AG10803 (cell line): ENCODE data around the gene PTTG1IP.
A peak's percentile ranks its signal among the peaks of the same experiment; 100 is the strongest.

Experiments used
- DNase-seq: peaks from one replicate; pipeline ENCODE4 v3.0.0; 2010; ENCODE audit warnings: low read depth
- H3K4me3 ChIP-seq: 2 replicates; pipeline ENCODE4 v1.5.1; 2011; ENCODE audit warnings: mild to moderate bottlenecking, low read length, control low read depth
- TF ChIP-seq, protein P1 (sequence below): conservative IDR thresholded peaks from 2 replicates; pipeline ENCODE4 v1.5.1; 2011; ENCODE audit warnings: mild to moderate bottlenecking, low read length, control low read depth, inconsistent platforms

Gene PTTG1IP

DNA sequence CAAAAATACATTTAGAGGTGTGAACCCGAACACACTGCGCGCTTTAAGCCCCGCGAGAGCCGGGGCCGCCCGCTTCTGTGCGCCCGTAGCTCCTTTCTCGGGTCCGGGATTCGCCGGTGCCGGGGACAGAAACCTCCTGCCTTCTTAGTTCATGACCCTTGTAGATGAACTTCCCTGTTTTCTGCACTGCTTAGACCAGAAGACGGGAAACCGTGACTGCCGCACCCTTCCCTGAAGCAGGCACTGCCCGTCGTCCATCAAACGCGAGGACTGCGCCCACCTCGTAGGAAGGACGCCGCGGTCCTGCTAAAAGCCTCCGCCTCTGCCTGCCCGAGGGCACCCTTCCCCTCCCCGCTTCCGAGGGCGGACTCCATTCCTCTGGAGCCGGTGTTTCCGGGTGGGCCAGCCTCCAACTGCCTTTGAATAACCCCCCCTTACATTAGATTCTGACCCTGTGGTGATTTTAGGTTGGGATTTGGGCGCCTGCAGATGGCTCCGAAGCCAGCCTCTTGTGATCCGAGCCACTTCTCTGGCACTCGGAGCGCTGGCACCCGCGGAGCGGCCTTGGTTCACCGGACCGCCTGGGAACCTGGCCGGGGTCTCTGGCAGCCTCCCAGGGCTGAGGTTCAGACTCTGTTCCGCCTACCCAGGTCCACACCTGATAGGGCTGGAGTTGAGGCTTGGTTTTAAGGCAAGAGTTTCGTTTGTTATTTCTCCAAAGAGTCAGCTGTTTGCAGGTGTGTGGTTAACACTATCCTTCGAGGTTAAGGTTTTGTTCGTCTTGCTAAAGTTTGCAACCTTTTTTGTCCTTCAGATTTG lies 1.2 kb upstream of the PTTG1IP start:
- peak; percentile 53 for DNase-seq

DNA sequence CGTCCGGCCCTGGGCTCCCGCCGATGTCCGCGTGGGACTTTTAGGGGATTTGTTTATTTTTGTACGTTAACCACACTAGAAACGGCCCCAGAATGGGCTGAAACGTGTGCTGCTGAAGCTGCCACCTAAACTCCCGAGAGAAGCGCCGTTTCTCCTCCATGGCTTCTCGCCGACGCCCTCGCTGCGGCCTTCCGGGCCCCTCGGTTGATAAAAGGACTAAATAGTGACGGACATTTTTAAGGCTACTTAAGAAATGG lies 678 bp upstream of the PTTG1IP start:
- TF ChIP-seq, protein P1, sequence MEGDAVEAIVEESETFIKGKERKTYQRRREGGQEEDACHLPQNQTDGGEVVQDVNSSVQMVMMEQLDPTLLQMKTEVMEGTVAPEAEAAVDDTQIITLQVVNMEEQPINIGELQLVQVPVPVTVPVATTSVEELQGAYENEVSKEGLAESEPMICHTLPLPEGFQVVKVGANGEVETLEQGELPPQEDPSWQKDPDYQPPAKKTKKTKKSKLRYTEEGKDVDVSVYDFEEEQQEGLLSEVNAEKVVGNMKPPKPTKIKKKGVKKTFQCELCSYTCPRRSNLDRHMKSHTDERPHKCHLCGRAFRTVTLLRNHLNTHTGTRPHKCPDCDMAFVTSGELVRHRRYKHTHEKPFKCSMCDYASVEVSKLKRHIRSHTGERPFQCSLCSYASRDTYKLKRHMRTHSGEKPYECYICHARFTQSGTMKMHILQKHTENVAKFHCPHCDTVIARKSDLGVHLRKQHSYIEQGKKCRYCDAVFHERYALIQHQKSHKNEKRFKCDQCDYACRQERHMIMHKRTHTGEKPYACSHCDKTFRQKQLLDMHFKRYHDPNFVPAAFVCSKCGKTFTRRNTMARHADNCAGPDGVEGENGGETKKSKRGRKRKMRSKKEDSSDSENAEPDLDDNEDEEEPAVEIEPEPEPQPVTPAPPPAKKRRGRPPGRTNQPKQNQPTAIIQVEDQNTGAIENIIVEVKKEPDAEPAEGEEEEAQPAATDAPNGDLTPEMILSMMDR = no peak
- H3K4me3 ChIP-seq = peak overlapping the region; percentile 69
- no peak for DNase-seq

More for the DNA sequence above, 1.2 kb upstream of the PTTG1IP start:
- H3K4me3 ChIP-seq = peak overlapping the region; percentile 69
- TF ChIP-seq, protein P1 = no peak

DNA sequence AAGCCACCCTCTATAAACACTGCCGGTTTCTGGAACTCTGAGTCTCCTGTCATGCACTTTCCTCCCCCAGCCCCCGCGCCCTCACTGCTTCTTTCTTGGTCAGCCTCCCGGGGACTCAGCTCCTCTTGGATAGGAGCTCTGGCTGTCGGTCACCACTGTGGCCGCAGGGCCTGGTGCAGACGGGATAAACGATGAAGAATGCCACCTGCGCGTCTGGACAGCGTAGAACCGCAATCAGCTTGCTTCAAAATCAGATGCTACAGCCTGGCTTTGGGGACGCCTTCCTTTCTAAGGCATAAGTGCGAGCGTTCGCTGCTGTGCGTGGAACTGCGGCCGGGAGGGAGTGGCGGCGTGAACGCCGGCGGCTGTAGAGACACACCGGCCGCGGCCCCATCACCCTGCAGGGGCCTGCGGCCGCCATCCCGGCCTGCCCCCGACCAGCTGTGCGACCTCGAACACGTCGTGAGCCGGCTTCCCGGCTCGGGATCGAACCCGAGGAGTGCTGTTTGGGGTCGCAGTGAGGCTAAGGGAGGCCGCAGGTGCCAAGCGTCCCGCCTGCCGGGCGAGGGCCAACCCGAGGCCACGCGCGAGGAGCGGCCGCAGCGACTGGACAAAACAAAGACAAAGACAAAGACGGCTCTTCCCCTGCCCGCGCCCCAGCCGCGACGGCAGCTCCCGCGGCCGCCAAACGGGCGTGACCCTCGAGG lies 688 bp downstream of the PTTG1IP start:
- TF ChIP-seq, protein P1 = no peak
- DNase-seq = no peak
- peak overlapping the region; percentile 89 for H3K4me3 ChIP-seq

DNA sequence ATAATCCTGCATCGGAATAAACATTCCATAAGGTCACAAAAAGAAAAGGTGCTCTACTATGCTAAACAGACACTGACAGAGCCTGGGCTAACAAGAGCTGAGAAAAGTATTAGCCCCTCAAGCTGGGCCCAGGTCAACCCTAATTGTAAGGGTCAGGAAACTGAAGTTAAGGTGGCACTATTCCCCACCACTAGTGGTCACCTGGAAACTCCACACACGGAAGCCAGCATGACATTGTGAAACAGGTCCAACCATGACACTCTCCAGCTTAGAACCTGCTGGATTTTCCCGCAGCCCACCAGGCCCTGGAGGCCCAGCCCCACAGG lies 1.2 kb downstream of the PTTG1IP start:
- peak overlapping the region; percentile 89 for H3K4me3 ChIP-seq
- no peak for DNase-seq
- TF ChIP-seq, protein P1 = no peak; the same call in 1 of the 2 replicates

DNA sequence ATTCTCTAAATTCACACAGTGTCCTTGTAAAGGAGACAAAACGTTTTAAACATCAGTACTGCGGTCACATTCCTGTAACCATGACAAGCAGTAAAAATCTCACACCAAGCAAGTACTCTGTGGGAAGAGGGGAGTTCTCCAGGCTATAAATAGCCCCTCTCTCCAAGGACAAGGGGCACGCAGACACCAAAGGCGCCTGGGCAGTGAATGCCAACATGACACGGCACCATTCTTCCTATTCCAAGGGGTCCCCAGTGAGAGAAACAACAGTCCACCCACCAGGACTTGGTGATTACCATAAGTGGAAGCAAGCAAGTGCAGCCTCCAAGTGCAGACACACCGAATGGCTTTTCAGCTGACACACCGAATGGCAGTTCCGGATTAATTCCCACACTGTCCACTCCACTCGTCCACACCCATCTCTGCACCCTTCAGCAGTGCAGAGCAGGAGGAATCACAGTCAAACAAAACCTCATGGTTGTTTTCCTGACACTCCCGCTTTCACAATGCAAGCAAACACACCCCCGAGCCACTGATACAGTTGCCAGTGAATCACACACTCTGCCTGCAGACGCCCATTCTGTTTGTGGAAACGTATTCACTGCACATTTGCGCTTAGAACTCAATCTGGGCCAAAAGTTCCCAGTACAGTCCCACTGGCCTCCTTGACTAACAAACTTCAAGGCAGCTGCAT lies 1.8 kb downstream of the PTTG1IP start:
- peak; percentile 80 for DNase-seq
- peak overlapping the region; percentile 89 for H3K4me3 ChIP-seq
- TF ChIP-seq, protein P1 = no peak

DNA sequence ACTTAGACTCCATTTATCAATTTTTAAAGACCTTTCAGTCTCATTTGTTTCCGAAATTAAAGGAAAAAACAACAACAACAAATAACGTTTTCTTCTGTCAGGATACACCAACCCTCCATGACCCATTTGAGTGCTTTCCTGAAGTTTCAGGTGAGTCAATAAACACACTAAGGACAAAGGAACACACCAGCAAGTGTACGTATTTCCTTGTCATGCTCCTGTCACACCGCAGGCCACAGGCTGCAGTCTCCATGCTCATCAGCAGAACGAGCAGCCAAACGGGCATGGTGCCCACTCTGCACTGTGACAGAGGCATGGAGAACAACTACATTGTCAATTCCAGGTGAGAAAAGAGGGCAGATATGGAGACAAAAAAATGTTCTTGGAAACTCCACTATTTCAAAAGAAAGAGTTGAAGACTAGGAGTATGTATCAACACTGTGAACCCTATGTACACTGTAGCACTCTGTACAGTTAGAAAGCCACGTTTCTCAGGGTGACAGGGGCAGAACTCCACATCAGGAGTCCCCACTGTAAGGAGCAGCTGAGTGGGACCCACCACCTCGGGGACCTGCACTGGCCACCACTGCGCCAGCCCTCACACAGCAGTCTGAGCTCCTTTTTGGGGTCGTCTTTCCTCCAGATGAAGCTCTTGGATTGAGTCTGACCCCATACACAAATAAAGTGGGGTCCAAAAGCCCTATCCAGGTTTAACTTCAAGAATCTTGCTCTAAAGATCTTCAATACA lies 2.6 kb downstream of the PTTG1IP start:
- peak overlapping the region; percentile 89 for H3K4me3 ChIP-seq
- TF ChIP-seq, protein P1 = no peak
- no peak for DNase-seq
